Measurements from ENCODE around the gene VIPAS39.
A peak's percentile ranks its signal among the peaks of the same experiment; 100 is the strongest.

- TF ChIP-seq, protein P1, sequence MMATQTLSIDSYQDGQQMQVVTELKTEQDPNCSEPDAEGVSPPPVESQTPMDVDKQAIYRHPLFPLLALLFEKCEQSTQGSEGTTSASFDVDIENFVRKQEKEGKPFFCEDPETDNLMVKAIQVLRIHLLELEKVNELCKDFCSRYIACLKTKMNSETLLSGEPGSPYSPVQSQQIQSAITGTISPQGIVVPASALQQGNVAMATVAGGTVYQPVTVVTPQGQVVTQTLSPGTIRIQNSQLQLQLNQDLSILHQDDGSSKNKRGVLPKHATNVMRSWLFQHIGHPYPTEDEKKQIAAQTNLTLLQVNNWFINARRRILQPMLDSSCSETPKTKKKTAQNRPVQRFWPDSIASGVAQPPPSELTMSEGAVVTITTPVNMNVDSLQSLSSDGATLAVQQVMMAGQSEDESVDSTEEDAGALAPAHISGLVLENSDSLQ (IDR thresholded peaks at IDR 0.05): no peak
- TF ChIP-seq L3MBTL2 (conservative IDR thresholded peaks at IDR 0.05): peak; percentile 44
Observed at GRCh38 chr14:77409131-77409533, 48.3 kb downstream of the VIPAS39 start.
